ENCODE measurements around the gene LEMD3.

DNA sequence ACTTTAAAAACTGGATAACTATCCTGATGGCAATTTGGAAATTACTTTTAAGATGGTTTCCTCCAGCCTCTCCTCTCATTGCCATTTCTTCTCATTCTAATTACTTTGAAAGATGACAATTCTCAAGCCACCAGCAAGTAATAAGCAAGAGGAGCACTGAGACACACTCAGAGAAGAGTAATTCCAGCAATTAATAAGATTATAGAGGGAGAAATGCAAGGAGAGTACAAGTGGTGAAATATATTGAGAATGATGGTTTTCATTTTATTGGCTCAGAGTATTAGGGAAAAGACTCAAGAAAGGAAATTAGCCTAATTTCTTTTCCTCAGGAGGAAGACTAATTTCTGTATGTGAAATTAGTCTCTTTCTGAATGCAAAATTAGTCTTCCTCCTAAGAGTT, 88.6 kb downstream of the LEMD3 start:
- TF ChIP-seq EZH2phosphoT487 (IDR thresholded peaks at IDR 0.05; ENCODE audit: unreplicated experiment): no peak
- TF ChIP-seq EZH2 (IDR thresholded peaks at IDR 0.05; ENCODE audit: low read depth, unreplicated experiment): no peak
- TF ChIP-seq, protein P1, sequence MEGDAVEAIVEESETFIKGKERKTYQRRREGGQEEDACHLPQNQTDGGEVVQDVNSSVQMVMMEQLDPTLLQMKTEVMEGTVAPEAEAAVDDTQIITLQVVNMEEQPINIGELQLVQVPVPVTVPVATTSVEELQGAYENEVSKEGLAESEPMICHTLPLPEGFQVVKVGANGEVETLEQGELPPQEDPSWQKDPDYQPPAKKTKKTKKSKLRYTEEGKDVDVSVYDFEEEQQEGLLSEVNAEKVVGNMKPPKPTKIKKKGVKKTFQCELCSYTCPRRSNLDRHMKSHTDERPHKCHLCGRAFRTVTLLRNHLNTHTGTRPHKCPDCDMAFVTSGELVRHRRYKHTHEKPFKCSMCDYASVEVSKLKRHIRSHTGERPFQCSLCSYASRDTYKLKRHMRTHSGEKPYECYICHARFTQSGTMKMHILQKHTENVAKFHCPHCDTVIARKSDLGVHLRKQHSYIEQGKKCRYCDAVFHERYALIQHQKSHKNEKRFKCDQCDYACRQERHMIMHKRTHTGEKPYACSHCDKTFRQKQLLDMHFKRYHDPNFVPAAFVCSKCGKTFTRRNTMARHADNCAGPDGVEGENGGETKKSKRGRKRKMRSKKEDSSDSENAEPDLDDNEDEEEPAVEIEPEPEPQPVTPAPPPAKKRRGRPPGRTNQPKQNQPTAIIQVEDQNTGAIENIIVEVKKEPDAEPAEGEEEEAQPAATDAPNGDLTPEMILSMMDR (conservative IDR thresholded peaks at IDR 0.05; ENCODE audit: low read depth in 2 of 2): no peak
- TF ChIP-seq STAT1 (IDR thresholded peaks at IDR 0.05; ENCODE audit: unreplicated experiment): no peak
